Heart left ventricle (tissue), 16 donors: ENCODE data around the gene CTXN3. TPM values are rescaled to one million over a fixed set of nuclear protein-coding genes. Genes with fewer than 3 reads are reported as not detected.

Experiments used
- ATAC-seq, 4 donors: fragments of 200-7000 bp; cut with Tn5 transposase; one replicate each; pipeline ENCODE4 v1.9.1; 2020 to 2022; ENCODE audit warnings: moderate library complexity in 4 of 4, mild to moderate bottlenecking in 3 of 4, moderate number of reproducible peaks in 1 of 4
- DNase-seq, 5 donors: peaks; one replicate each; pipeline ENCODE4 v3.0.0-alpha.2; 2020
- H3K27ac ChIP-seq, 12 donors: fragments of 200-600 bp; sonication (generic) in 4 of 12; one replicate each; pipeline versions ENCODE4 v1.5.0 to v1.8.0; 2016 to 2022; ENCODE audit warnings: mild to moderate bottlenecking in 2 of 12
- H3K27me3 ChIP-seq, 9 donors: fragments of 200-600 bp; sonication (generic) in 2 of 9; one replicate each; pipeline versions ENCODE4 v1.5.1 to v1.8.0; 2016 to 2022; ENCODE audit warnings: mild to moderate bottlenecking in 3 of 9
- H3K36me3 ChIP-seq, 9 donors: fragments of 200-600 bp; sonication (generic) in 2 of 9; one replicate each; pipeline versions ENCODE4 v1.5.0 to v1.8.0; 2018 to 2022; ENCODE audit warnings: mild to moderate bottlenecking in 2 of 9
- H3K4me1 ChIP-seq, 12 donors: fragments of 200-600 bp; sonication (generic) in 4 of 12; one replicate each; pipeline versions ENCODE4 v1.5.0 to v1.8.0; 2016 to 2022; ENCODE audit warnings: mild to moderate bottlenecking in 3 of 12
- H3K4me3 ChIP-seq, 12 donors: fragments of 200-600 bp; sonication (generic) in 4 of 12; one replicate each; pipeline versions ENCODE4 v1.5.0 to v1.8.0; 2017 to 2022; ENCODE audit warnings: mild to moderate bottlenecking in 9 of 12, moderate library complexity in 4 of 12
- H3K9me3 ChIP-seq, 12 donors: fragments of 200-600 bp; sonication (generic) in 4 of 12; one replicate each; pipeline versions ENCODE4 v1.5.0 to v1.8.0; 2016 to 2022; ENCODE audit warnings: mild to moderate bottlenecking in 1 of 12
- CTCF ChIP-seq, 12 donors: fragments of 200-600 bp; sonication (generic) in 4 of 12; IDR thresholded peaks; one replicate each; pipeline versions ENCODE4 v1.5.0 to v1.8.0; 2018 to 2022; ENCODE audit warnings: antibody characterized with exemption in 12 of 12, mild to moderate bottlenecking in 5 of 12
- POLR2A ChIP-seq, 2 donors: fragments of 450-650 bp; IDR thresholded peaks; one replicate each; pipeline ENCODE4 v1.6.1; 2017; ENCODE audit warnings: antibody characterized with exemption in 2 of 2, mild to moderate bottlenecking in 2 of 2, moderate library complexity in 2 of 2
- WGBS, 4 donors: extraction: QIAGEN DNeasy Blood & Tissue Kit in 2 of 4; methylation state at CpG; one replicate each; pipeline versions ENCODE4 v1.1.5 to v1.1.7; 2013 to 2018; 5-methylcytosine and 5-hydroxymethylcytosine counted together
- intact Hi-C, 10 donors: fragments of 100-400 bp; cut with DNase I; formaldehyde crosslinking; loops; one replicate each; pipeline versions ENCODE4 v1.11.1 to v1.14.2; 2022
- polyA plus RNA-seq, 2 donors: library from polyadenylated mRNA; stranded (reverse); fragments of 200-250 nt; gene quantifications; one replicate each; pipeline ENCODE4 v1.2.3, GENCODE V29; 2013
- total RNA-seq, 9 donors: library from RNA; depleted of rRNA in 2 of 9; stranded (reverse); fragments of >200 nt in 2 of 9; fragmentation: NEBNext Ultra II Directional in 3 of 9; extraction: Animal tissue kit (Norgen Biotek cat#: 25700) in 3 of 9; gene quantifications; one replicate each; pipeline versions ENCODE4 v1.1.0 to v1.2.4, GENCODE V29; 2016 to 2023
- donor health status: ischemic (EF 13 %, LVEDD 7.1; RV severe dilation, severe dysfunction).
- donor health status: healthy with polysubstance abuse.
- donor health status: DM: no; HTN: yes; CAD: no.
- donor health status: DM: no; HTN: no; CAD: no.
- donor health status: ischemic (EF 25% LVEDD 6.9; RV normal size, moderate dysfunction).
- donor health status: ischemic (EF 25% LVEDD 5.7; RV mildly dilated, moderate dysfunction).
- donor health status: healthy.
- donor health status: DM: yes; HTN: yes; CAD: no.
- donor health status: ischemic (EF 35%, LVEDD 5.7; RV mildly dilated, moderate dysfunction).
- donor health status: nonischemic (EF 11% LVEDD 7.7; RV severe dilation, severe dysfunction).
- donor health status: DM: yes; HTN: yes; CAD: no.
- donor health status: PGD.
- donor health status: ischemic (EF 29% LVEDD 5.4; RV normal size, mild dysfunction).
- donor health status: nonischemic (EF 23%, LVEDD 6.1; RV moderate dilation, normal function).

CTXN3 gene
- total and polyA plus RNA-seq, 11 donors, result not detected

- H3K36me3 ChIP-seq, result no peaks in the 10 kb centered on the region
- intact Hi-C loops, result no loop called here
- no peak overlapping the region for H3K27ac ChIP-seq
- H3K9me3 ChIP-seq, result no peaks in the 10 kb centered on the region
- no peak for DNase-seq
- peaks cover 0 to 6% (median 0%) of the 10 kb centered on the region in 12 donors for H3K4me1 ChIP-seq
- TF ChIP-seq POLR2A (IDR thresholded peaks at IDR 0.05) (no peak), CTCF (IDR thresholded peaks at IDR 0.05) (no peak)
- no peak overlapping the region for H3K4me3 ChIP-seq
- no peaks in the 10 kb centered on the region for H3K27me3 ChIP-seq
- 89 to 96% (median 93%) methylated on average over 1 of the region's 1 CpG for WGBS, 4 donors
- ATAC-seq, result no peak
Measured at GRCh38 chr5:127680595-127680994, 31.7 kb downstream of the CTXN3 start.

DNA sequence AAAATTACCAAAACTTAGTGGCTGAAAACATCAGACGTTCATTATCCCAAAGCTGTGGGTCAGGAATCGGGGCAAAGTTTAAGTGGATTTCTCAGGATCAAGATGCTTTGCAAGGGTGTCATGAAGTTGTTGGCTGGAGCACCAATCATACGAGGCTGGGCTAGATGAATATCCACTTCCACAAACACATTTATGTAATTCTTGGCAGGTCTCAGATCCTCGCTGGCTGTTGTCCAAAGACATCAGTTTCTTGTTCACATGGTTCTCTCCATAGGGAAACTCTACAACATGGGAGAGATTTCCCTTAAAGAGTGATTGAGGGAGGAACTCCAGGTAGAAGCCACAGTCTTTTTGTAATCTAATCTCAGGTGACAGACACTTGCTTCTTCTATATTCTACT is 34.1 kb downstream of the CTXN3 start:
- intact Hi-C loops, result no loop called here
- Histone ChIP-seq H3K27me3 (no peaks in the 10 kb centered on the region), H3K4me1 (peaks cover 0 to 13% (median 2%) of the 10 kb centered on the region in 12 donors), H3K9me3 (no peaks in the 10 kb centered on the region), H3K4me3 (no peak overlapping the region), H3K36me3 (no peaks in the 10 kb centered on the region), H3K27ac (no peak overlapping the region)
- ATAC-seq, result no peak
- WGBS, 4 donors, result 50 to 66% (median 53%) methylated on average over 4 of the region's 4 CpGs
- DNase-seq, result no peak
- TF ChIP-seq POLR2A (IDR thresholded peaks at IDR 0.05) (no peak), CTCF (IDR thresholded peaks at IDR 0.05) (no peak)

- TF ChIP-seq CTCF (IDR thresholded peaks at IDR 0.05) (no peak), POLR2A (IDR thresholded peaks at IDR 0.05) (no peak)
Measured at GRCh38 chr5:127684726-127685467, 36.0 kb downstream of the CTXN3 start.

DNA sequence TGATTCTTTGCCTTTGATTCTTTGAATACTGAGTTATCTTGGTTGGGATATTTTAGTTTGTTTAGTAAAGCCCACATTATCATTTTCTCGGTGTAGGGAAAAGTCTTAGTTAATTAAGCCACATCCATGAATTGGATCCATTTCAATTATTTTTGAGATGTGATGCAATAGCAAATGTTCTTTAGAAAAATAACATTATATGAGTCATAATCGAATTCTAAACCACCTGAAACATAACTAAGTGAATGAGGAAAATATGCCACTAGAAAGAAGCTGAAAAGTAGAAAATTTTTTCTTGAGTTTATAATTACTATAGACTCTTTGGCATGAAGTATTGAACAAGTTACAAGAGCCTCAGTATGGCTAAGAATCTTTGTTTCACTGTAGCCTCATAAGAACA is 36.8 kb downstream of the CTXN3 start:
- Histone ChIP-seq H3K9me3 (no peaks in the 10 kb centered on the region), H3K27ac (peak overlapping the region in 3 of 12 donors; percentile 5 to 39 (median 13)), H3K4me1 (peaks cover 0 to 13% (median 2%) of the 10 kb centered on the region in 12 donors), H3K4me3 (no peak overlapping the region), H3K36me3 (no peaks in the 10 kb centered on the region), H3K27me3 (no peaks in the 10 kb centered on the region)
- intact Hi-C loops, result no loop called here
- TF ChIP-seq POLR2A (IDR thresholded peaks at IDR 0.05) (no peak), CTCF (IDR thresholded peaks at IDR 0.05) (no peak)
- WGBS, 4 donors, result 63 to 76% (median 65%) methylated on average over 2 of the region's 2 CpGs
- DNase-seq (no peak), ATAC-seq (no peak)

More at GRCh38 chr5:127684726-127685467, 36.0 kb downstream of the CTXN3 start:
- WGBS, 4 donors, result 80 to 88% (median 81%) methylated on average over 6 of the region's 6 CpGs
- H3K4me1 ChIP-seq, result peaks cover 0 to 13% (median 2%) of the 10 kb centered on the region in 12 donors
- ATAC-seq, result no peak
- H3K4me3 ChIP-seq, result no peak overlapping the region
- H3K27me3 ChIP-seq, result no peaks in the 10 kb centered on the region
- DNase-seq, result no peak
- intact Hi-C loops, result no loop called here
- H3K27ac ChIP-seq, result no peak overlapping the region
- H3K36me3 ChIP-seq, result no peaks in the 10 kb centered on the region
- H3K9me3 ChIP-seq, result no peaks in the 10 kb centered on the region
